OCI-LY7 (cell line): ENCODE measurements around the gene GYS1. TPM values are rescaled to one million over a fixed set of nuclear protein-coding genes. Genes with fewer than 3 reads are reported as not detected.

Experiments used
- BruUV-seq: library from RNA; stranded (reverse); fragments of 400-500 nt; replicated peaks from 2 replicates; lab custom pipeline; 2021; lab: Mats Ljungman, UMichigan
- CTCF ChIA-PET: fragments of 300-600 bp; sonication (Branson Sonifier 250); formaldehyde crosslinking; loops from one replicate; lab custom pipeline; 2022; ENCODE audit warnings: antibody characterized with exemption; ENCODE audit not compliant: unreplicated experiment; lab: Charles Lee
- POLR2A ChIA-PET: fragments of 300-600 bp; sonication (Branson Sonifier 250); formaldehyde crosslinking; loops from one replicate; lab custom pipeline; 2022; ENCODE audit warnings: antibody characterized with exemption; lab: Charles Lee
- DNase-seq: peaks from one replicate; pipeline ENCODE4 v3.0.0-alpha.2; 2015; ENCODE audit warnings: low spot score
- H2AFZ ChIP-seq: fragments of 200-600 bp; sonication (generic), shearing (Covaris generic); 2 replicates; pipeline ENCODE4 v1.6.1; 2014; ENCODE audit warnings: mild to moderate bottlenecking, antibody characterized with exemption, low read length, moderate library complexity
- H3K27ac ChIP-seq: fragments of 200-600 bp; sonication (generic); 2 replicates; pipeline ENCODE4 v1.5.1; 2014; ENCODE audit warnings: mixed run types, low read depth, mild to moderate bottlenecking, moderate library complexity, low read length, inconsistent platforms; ENCODE audit not compliant: poor library complexity, severe bottlenecking
- H3K36me3 ChIP-seq: fragments of 200-600 bp; sonication (generic); 2 replicates; pipeline ENCODE4 v1.6.1; 2014; ENCODE audit warnings: mild to moderate bottlenecking, antibody characterized with exemption, low read length, moderate library complexity, mixed read lengths; ENCODE audit not compliant: insufficient read depth
- H3K4me1 ChIP-seq: fragments of 200-600 bp; sonication (generic); 2 replicates; pipeline ENCODE4 v1.5.1; 2014; ENCODE audit warnings: mild to moderate bottlenecking, low read length; ENCODE audit not compliant: insufficient read depth, poor library complexity, severe bottlenecking
- H3K4me2 ChIP-seq: fragments of 200-600 bp; sonication (generic); 2 replicates; pipeline ENCODE4 v1.6.1; 2014; ENCODE audit warnings: mild to moderate bottlenecking, low read length
- H3K4me3 ChIP-seq: fragments of 200-600 bp; sonication (generic); 2 replicates; pipeline ENCODE4 v1.5.1; 2014; ENCODE audit warnings: mild to moderate bottlenecking, low read depth, low read length; ENCODE audit not compliant: poor library complexity, severe bottlenecking
- H3K79me2 ChIP-seq: fragments of 200-600 bp; sonication (generic); 2 replicates; pipeline ENCODE4 v1.6.1; 2016; ENCODE audit warnings: low read depth, mild to moderate bottlenecking, low read length, moderate library complexity, mixed read lengths; ENCODE audit not compliant: insufficient read depth
- H3K9me2 ChIP-seq: fragments of 200-600 bp; sonication (generic); 2 replicates; pipeline ENCODE4 v1.6.1; 2016; ENCODE audit warnings: mild to moderate bottlenecking, low read length, mixed read lengths; ENCODE audit not compliant: insufficient read depth
- H3K9me3 ChIP-seq: fragments of 200-600 bp; sonication (generic); 2 replicates; pipeline ENCODE4 v1.6.1; 2014; ENCODE audit warnings: mild to moderate bottlenecking, mixed run types, low read length, mixed read lengths
- H4K20me1 ChIP-seq: fragments of 200-600 bp; sonication (generic); 2 replicates; pipeline ENCODE4 v1.6.1; 2014; ENCODE audit warnings: mild to moderate bottlenecking, antibody characterized with exemption, low read length, moderate library complexity, mixed read lengths; ENCODE audit not compliant: insufficient read depth
- EZH2phosphoT487 ChIP-seq: fragments of 200-600 bp; sonication (generic); IDR thresholded peaks from 2 replicates; pipeline ENCODE4 v1.6.1; 2018; ENCODE audit warnings: low read depth, borderline replicate concordance, mild to moderate bottlenecking, mixed run types, antibody characterized with exemption, low read length, moderate library complexity, mixed read lengths
- intact Hi-C: fragments of 100-400 bp; cut with micrococcal nuclease; formaldehyde crosslinking; loops from one replicate; pipeline ENCODE4 v1.10.0; 2022; ENCODE audit not compliant: unreplicated experiment
- total RNA-seq, 2 experiments: library from RNA; depleted of rRNA in 1 of 2; stranded (reverse); fragments of >200 nt in 1 of 2; shearing (Covaris generic) in 1 of 2; gene quantifications; 2 replicates each; pipeline ENCODE4 v1.2.3, GENCODE V29; 2014 to 2022
- TF ChIP-seq, protein P1 (sequence below): fragments of 200-600 bp; sonication (generic); conservative IDR thresholded peaks from 2 replicates; pipeline ENCODE4 v1.5.1; 2014; ENCODE audit warnings: mild to moderate bottlenecking, antibody characterized with exemption, low read length, moderate library complexity, mixed read lengths

Gene GYS1
- total RNA-seq, 2 experiments from 2014 or later = 20.0 to 29.9 TPM

DNA sequence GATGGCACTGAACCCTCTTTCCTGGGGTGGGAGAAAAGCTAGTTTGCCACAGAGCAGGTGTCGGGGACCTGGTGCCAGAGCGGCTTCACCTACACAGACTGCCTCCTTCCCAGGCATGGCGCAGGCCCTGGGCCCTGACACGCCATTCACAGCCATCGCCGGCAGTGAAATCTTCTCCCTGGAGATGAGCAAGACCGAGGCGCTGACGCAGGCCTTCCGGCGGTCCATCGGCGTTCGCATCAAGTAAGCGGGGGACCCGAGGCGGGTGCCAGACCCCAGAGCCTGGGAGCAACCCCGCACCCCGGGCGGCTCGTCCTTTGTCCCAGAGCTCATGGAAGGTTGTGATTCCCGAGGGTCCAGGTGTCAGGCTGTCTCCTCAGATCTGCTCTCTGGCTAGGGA is 13.8 kb upstream of the GYS1 start:
- ChIA-PET POLR2A (no interaction called here), CTCF (no interaction called here)
- Histone ChIP-seq H3K4me2 (no peak overlapping the region), H4K20me1 (no peaks in the 10 kb centered on the region), H3K4me1 (no peaks in the 10 kb centered on the region), H2AFZ (no peak overlapping the region), H3K9me3 (no peaks in the 10 kb centered on the region), H3K4me3 (no peak overlapping the region), H3K79me2 (no peaks in the 10 kb centered on the region), H3K27ac (no peak overlapping the region), H3K36me3 (peaks cover 85% of the 10 kb centered on the region), H3K9me2 (no peaks in the 10 kb centered on the region)
- no peak for DNase-seq
- BruUV-seq = no TSS peak
- intact Hi-C loops = no loop called here
- no peak for TF ChIP-seq EZH2phosphoT487
- TF ChIP-seq, protein P1, sequence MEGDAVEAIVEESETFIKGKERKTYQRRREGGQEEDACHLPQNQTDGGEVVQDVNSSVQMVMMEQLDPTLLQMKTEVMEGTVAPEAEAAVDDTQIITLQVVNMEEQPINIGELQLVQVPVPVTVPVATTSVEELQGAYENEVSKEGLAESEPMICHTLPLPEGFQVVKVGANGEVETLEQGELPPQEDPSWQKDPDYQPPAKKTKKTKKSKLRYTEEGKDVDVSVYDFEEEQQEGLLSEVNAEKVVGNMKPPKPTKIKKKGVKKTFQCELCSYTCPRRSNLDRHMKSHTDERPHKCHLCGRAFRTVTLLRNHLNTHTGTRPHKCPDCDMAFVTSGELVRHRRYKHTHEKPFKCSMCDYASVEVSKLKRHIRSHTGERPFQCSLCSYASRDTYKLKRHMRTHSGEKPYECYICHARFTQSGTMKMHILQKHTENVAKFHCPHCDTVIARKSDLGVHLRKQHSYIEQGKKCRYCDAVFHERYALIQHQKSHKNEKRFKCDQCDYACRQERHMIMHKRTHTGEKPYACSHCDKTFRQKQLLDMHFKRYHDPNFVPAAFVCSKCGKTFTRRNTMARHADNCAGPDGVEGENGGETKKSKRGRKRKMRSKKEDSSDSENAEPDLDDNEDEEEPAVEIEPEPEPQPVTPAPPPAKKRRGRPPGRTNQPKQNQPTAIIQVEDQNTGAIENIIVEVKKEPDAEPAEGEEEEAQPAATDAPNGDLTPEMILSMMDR = no peak

DNA sequence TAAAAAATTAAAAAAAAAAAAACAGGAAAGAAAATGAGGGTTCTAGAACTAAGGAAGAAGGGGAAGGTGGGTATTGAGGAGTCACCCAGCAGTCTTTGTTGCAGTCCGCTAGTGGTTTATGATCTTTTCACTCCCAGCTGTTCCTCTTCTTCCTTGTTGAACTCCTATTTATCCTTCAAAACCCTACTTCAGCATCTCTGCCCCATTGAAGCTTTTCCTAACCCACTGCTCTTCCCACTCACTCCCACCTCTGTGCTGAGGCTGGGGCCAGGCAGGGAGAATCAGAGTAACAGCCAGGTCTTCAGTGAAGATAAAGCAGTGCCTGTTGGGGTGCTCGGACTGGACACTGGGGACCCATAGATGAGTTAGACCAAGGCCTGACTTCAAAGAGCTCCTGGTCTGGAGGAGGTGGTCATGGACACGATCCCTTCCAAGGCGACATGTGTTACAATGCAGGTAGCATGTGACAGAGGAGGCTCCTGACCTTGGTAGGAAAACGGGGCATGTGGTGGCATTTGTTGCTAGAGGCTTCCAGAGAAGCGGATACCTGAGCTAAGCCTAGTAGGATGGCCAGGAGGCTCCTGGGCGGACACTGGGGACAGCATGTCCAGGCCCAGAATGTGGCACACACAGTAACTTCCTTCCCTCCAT is 12.0 kb upstream of the GYS1 start:
- BruUV-seq = TSS peak; percentile 43
- H3K79me2 ChIP-seq = no peaks in the 10 kb centered on the region
- no peak overlapping the region for H2AFZ ChIP-seq
- H3K9me2 ChIP-seq = no peaks in the 10 kb centered on the region
- intact Hi-C loops = no loop called here
- H3K4me1 ChIP-seq = no peaks in the 10 kb centered on the region
- peaks cover 81% of the 10 kb centered on the region for H3K36me3 ChIP-seq
- POLR2A ChIA-PET = interaction anchor here (0.5 kb wide), 1 partner anchor 298 kb away, joined by 3 read pairs; no protein-coding TSS in a partner anchor
- CTCF ChIA-PET = no interaction called here
- no peak overlapping the region for H3K4me3 ChIP-seq
- no peaks in the 10 kb centered on the region for H4K20me1 ChIP-seq
- H3K4me2 ChIP-seq = no peak overlapping the region
- H3K9me3 ChIP-seq = no peaks in the 10 kb centered on the region
- no peak for DNase-seq
- TF ChIP-seq, protein P1 = no peak
- TF ChIP-seq EZH2phosphoT487 = no peak
- no peak overlapping the region for H3K27ac ChIP-seq

GRCh38 chr19:49004133-49004532 is 11.0 kb upstream of the GYS1 start:
- Histone ChIP-seq H3K36me3 (peaks cover 82% of the 10 kb centered on the region), H3K9me2 (no peaks in the 10 kb centered on the region), H3K9me3 (no peaks in the 10 kb centered on the region), H3K4me3 (no peak overlapping the region), H3K27ac (no peak overlapping the region), H4K20me1 (no peaks in the 10 kb centered on the region), H2AFZ (no peak overlapping the region), H3K4me1 (peaks cover 3% of the 10 kb centered on the region), H3K79me2 (no peaks in the 10 kb centered on the region), H3K4me2 (no peak overlapping the region)
- BruUV-seq = no TSS peak
- ChIA-PET POLR2A (no interaction called here), CTCF (no interaction called here)
- intact Hi-C loops = no loop called here
- no peak for TF ChIP-seq EZH2phosphoT487
- TF ChIP-seq, protein P1 = no peak
- no peak for DNase-seq
